Esophagus squamous epithelium (tissue), 4 donors: ENCODE measurements around the gene FGFRL1.
"Not testable (repeated sequence)": the region's sequence is repeated elsewhere in the genome, so short reads cannot be mapped to it uniquely, and the experiment has no call there.

Source experiments
- POLR2A ChIP-seq, 4 donors: fragments of 450-650 bp; IDR thresholded peaks; one replicate each; pipeline ENCODE4 v1.6.1; 2017; ENCODE audit warnings: antibody characterized with exemption in 4 of 4, mild to moderate bottlenecking in 4 of 4, moderate library complexity in 3 of 4
- TF ChIP-seq, protein P1 (sequence below), 6 experiments: fragments of 450-650 bp in 4 of 6; fragments of 200-600 bp in 2 of 6; sonication (generic) in 2 of 6; IDR thresholded peaks; one replicate each; pipeline ENCODE4 v1.5.1; 2016 to 2019; ENCODE audit warnings: antibody characterized with exemption in 6 of 6, mild to moderate bottlenecking in 4 of 6, moderate library complexity in 4 of 6

DNA sequence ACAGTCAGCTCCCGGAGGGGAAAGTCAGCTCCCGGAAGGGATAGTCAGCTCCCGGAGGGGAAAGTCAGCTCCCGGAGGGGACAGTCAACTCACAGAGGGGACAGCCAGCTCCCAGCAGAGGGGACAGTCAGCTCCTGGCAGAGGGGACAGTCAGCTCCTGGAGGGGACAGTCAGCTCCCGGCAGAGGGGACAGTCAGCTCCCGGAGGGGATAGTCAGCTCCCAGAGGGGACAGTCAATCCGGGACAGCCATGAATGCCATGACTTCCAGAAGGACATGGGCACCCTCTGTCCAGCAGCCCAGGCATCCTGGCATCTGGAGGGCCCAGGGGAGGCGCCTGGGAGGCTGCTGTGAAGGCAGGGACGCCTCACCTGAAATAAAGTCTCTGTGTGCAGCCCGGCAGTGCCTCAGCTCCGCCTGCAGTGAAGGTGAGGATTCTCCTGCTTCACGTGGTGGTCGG, 43.8 kb downstream of the FGFRL1 start:
- TF ChIP-seq, protein P1, sequence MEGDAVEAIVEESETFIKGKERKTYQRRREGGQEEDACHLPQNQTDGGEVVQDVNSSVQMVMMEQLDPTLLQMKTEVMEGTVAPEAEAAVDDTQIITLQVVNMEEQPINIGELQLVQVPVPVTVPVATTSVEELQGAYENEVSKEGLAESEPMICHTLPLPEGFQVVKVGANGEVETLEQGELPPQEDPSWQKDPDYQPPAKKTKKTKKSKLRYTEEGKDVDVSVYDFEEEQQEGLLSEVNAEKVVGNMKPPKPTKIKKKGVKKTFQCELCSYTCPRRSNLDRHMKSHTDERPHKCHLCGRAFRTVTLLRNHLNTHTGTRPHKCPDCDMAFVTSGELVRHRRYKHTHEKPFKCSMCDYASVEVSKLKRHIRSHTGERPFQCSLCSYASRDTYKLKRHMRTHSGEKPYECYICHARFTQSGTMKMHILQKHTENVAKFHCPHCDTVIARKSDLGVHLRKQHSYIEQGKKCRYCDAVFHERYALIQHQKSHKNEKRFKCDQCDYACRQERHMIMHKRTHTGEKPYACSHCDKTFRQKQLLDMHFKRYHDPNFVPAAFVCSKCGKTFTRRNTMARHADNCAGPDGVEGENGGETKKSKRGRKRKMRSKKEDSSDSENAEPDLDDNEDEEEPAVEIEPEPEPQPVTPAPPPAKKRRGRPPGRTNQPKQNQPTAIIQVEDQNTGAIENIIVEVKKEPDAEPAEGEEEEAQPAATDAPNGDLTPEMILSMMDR (IDR thresholded peaks at IDR 0.05), result not testable (repeated sequence)
- TF ChIP-seq POLR2A (IDR thresholded peaks at IDR 0.05), result not testable (repeated sequence)
